ENCODE data around the gene TMEM120B.

Gene TMEM120B

GRCh38 chr12:121822393-121823100 is 110.0 kb downstream of the TMEM120B start:
- no peak for DNase-seq (ENCODE audit: low spot score)

GRCh38 chr12:121823101-121823726 is 110.7 kb downstream of the TMEM120B start:
- no peak for DNase-seq (ENCODE audit: low spot score)

DNA sequence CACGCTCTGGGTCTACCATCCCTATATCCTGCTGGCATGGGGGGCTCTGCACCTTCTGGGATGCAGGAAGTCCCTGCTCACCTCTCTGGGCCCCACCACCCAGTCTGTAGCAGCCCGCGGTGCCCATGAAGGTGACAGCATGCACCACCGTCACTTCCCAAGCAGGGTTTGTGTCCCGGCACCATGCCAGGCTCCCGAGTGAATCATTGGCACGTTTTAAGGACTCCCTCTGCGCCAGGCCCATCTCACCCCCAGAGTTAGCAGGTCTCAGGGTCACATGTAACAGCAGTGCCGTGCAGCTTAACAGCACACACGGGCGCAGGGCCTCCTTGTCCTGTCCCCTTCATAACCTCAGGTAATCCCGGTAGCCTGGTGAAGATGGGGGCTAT is 111.2 kb downstream of the TMEM120B start:
- DNase-seq (ENCODE audit: low spot score), result no peak

GRCh38 chr12:121825041-121825523 is 112.5 kb downstream of the TMEM120B start:
- DNase-seq (ENCODE audit: low spot score), result no peak

DNA sequence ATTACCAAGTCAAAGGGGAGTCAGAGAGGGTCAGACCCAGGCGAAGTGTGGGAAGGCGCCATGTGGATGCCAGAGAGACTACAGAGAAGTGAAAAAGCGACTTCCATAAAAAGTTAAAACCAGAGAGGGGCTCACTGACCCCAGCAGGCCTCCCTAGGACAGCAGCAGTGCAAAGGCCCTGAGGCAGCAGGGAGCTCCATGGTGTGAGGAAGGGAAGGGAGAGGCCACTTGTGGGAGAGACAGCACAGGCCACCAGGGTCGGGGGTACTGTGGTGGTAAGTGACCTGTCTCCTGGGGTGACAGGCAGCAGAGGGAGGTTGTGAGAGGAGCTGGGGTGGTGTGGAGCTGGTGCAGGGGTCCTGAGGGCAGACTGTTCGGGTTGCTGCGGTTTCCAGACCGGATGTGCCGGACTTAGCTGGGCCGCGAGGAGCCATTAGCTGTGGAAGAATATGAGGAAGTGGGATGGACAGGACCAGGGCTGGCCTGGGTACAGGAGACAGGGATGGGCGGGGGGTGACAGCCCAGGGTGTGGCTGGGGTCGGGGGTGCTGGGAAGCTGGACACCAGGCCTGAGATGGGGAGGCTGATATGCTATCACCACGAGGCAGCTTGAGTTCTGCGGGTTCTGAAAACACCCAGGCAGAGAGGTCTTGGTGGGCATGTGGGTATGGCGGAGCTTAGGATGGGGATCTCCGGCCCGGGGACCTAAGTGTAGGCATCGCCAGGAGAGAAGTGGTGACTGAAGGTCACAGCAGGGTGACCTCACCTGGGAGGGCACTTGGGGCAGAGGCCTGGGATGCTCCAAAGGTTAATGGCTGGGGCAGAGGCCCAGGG is 114.0 kb downstream of the TMEM120B start:
- DNase-seq (ENCODE audit: low spot score), result no peak

DNA sequence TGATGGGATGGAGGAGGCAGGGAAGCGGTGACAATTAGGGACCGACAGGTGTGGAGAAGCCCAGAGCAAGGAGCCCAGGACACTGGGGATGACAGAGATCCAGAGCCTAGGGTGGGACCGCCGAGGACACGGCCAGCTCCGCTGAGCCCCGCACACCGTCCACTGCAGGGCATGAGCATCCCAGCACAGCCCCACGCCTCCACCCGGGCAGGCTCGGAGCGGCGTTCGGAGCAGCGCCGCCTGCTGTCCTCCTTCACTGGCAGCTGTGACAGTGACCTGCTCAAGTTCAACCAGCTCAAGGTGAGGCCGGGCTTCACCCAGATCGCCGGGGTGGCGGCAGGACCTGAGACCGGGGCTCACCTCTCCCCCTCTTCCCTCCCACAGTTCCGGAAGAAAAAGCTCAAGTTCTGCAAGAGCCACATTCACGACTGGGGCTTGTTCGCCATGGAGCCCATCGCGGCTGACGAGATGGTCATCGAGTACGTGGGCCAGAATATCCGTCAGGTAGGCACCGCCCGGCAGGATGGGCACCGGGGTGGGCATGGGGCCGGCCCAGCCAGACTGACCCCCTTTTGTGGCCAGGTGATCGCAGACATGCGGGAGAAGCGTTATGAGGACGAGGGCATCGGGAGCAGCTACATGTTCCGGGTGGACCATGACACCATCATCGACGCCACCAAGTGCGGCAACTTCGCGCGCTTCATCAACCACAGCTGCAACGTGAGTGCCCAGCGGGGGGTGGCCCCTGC is 115.0 kb downstream of the TMEM120B start:
- no peak for DNase-seq (ENCODE audit: low spot score)

GRCh38 chr12:121828306-121828705 is 115.8 kb downstream of the TMEM120B start:
- no peak for DNase-seq (ENCODE audit: low spot score)

DNA sequence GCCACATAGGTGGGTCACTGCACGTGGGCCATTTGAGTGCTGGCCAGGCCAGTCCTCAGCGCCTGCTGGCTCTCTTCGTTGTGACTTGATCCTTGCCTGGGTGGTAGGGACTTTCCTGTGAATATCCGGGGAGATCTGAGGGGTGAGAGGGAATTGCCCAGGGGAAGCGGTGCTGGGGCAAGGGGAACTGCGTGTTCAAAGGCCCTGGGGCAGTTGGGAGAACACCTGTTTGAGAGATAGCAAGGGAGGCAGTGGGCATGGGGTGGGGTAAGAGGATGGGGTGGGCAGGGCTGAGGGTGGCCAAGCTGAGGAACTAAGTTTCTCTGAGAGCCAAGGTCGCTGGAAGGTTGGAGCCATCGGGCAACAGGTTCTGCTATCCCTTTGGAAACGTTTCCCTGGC is 116.3 kb downstream of the TMEM120B start:
- no peak for DNase-seq (ENCODE audit: low spot score)

DNA sequence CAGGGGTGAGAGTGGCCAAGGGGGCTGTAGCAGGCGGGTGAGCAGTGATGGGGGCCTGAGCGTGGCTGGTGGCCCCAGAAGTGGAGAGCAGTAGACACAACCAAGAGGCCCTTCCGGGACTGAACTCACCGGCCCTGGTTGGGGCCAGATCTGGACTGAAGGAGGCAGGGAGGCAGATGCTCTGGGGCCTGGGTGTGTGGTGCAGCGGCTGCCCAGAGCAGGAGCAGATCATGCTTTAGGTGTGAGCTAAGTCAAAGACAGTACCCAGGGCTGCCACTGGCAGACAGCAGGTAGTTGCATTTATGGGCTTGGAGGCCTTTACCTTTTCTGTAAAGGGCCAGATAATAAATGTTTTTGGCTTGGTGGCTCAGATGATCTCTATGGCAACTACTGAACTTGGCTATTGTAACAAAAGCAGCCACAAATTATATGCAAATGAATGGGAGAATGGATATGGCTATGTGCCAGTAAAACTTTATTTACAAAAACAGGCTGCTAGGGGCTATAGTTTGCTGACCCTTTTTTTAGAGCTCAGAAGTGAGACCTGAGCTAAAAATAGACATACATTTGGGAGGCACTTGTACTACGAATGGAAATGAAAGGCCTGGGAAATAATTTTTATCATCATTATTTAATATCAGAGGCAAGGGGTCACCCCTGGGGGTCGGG is 116.8 kb downstream of the TMEM120B start:
- DNase-seq (ENCODE audit: low spot score), result no peak

- DNase-seq (ENCODE audit: low spot score), result no peak
Observed at GRCh38 chr12:121830134-121830533, 117.6 kb downstream of the TMEM120B start.

- DNase-seq (ENCODE audit: low spot score), result no peak
Observed at GRCh38 chr12:121830588-121831265, 118.2 kb downstream of the TMEM120B start.
